Breast epithelium (tissue), 3 donors: Measurements from ENCODE around the gene KRTAP1-4.

ENCODE experiments used
- POLR2AphosphoS5 ChIP-seq, 3 donors: sonication (generic); formaldehyde crosslinking; IDR thresholded peaks; one replicate each; pipeline ENCODE4 v1.6.1; 2017; ENCODE audit warnings: antibody characterized with exemption in 3 of 3
- TF ChIP-seq, protein P1 (sequence below), 3 donors: fragments of 450-650 bp; IDR thresholded peaks; one replicate each; pipeline ENCODE4 v1.5.1; 2016 to 2017; ENCODE audit warnings: antibody characterized with exemption in 3 of 3, mild to moderate bottlenecking in 3 of 3, moderate library complexity in 3 of 3

GRCh38 chr17:41052566-41052965 is 22.6 kb upstream of the KRTAP1-4 start:
- TF ChIP-seq, protein P1, sequence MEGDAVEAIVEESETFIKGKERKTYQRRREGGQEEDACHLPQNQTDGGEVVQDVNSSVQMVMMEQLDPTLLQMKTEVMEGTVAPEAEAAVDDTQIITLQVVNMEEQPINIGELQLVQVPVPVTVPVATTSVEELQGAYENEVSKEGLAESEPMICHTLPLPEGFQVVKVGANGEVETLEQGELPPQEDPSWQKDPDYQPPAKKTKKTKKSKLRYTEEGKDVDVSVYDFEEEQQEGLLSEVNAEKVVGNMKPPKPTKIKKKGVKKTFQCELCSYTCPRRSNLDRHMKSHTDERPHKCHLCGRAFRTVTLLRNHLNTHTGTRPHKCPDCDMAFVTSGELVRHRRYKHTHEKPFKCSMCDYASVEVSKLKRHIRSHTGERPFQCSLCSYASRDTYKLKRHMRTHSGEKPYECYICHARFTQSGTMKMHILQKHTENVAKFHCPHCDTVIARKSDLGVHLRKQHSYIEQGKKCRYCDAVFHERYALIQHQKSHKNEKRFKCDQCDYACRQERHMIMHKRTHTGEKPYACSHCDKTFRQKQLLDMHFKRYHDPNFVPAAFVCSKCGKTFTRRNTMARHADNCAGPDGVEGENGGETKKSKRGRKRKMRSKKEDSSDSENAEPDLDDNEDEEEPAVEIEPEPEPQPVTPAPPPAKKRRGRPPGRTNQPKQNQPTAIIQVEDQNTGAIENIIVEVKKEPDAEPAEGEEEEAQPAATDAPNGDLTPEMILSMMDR (IDR thresholded peaks at IDR 0.05), result no peak
- TF ChIP-seq POLR2AphosphoS5 (IDR thresholded peaks at IDR 0.05), result no peak
